GM21786 (cell line): ENCODE data around the gene CFAP45.

Experiments
- ATAC-seq: cut with Tn5 transposase; IDR thresholded peaks from one replicate; pipeline ENCODE4 v1.9.1; 2021; ENCODE audit not compliant: unreplicated experiment

CFAP45 gene

GRCh38 chr1:159828581-159829272, 71.2 kb downstream of the CFAP45 start:
- no peak for ATAC-seq

- no peak for ATAC-seq
Measured at GRCh38 chr1:159828176-159828575, 71.8 kb downstream of the CFAP45 start.

DNA sequence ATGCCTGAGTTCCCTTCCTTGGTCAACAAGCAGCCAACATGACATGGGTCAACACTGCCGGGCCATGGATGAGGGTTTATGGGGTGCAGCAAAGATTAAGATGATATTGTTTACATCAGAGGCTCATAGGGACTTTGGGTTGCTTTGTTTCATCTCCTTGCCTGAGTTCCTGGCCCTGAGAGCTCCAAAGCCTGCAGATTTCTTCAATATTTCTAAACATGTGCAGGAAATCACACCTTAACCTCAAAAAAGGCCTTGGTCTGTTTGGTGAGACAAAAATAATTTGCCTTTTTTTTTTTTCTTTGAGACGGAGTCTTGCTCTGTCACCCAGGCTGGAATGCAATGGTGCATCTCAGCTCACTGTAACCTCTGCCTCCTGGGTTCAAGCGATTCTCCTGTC, 72.4 kb downstream of the CFAP45 start:
- ATAC-seq: no peak

GRCh38 chr1:159827102-159827490, 72.9 kb downstream of the CFAP45 start:
- no peak for ATAC-seq

DNA sequence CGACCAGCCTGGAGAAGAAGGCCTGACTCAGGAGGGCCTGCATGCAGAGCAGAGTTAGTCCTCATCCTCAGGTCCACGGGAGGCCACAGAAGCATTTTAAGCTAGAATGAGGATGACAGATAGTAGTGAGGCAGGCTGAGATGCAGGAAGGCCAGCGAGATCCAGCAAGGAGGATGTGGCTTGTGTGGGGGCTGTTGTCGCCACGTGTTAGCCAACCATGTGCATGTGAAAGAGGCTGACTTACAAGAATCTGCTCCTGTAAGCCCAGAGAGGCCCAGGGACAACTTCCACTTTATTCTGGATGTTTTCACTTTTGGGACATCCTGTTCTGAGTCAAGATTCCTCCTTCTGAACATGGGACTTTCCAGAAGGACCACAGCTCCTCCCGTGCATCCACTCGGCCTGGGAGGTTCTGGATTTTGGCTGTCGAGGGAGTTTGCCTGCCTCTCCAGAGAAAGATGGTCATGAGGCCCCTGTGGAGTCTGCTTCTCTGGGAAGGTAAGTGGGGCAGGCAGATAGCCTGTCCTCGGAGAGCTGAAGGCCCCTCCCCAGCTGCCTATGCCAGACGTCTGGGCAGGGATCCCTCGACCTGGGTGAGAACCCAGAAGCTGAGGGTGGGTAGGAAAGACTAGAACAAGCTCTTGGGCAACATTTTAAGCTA, 73.4 kb downstream of the CFAP45 start, which contains the start of gene SLAMF8:
Gene SLAMF8, plus strand, starts transcription at position 433 of the 661 bp plus-strand sequence. Its CDS starts 26 bp downstream, at position 459.
- ATAC-seq: no peak

- ATAC-seq: no peak
Measured at GRCh38 chr1:159825564-159825963, 74.4 kb downstream of the CFAP45 start.

DNA sequence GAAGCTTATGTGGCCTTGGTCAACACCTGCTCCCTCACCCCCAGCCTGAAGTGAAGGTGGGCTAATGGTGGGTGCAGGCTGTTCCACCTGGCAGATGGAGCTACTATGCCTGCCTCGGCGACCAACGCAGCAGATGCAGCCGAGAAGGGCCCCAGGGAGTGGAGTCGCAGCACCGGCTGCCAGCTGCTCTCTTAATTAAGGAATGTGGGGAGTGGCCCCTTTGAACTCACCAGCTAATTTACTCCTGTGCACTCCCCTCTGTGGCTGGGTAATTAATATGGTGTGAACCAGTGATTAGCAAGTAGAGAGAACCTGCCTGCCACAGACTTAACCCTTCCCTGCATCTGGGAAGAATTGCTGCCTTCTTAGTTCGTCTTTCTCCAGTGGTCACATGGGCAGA, 76.6 kb downstream of the CFAP45 start:
- ATAC-seq: no peak
